Urothelium cell line (cell line): ENCODE data around the gene RPGRIP1.
A peak's percentile ranks its signal among the peaks of the same experiment; 100 is the strongest.
"Not testable (repeated sequence)": the region's sequence is repeated elsewhere in the genome, so short reads cannot be mapped to it uniquely, and the experiment has no call there.

Experiments used
- DNase-seq: peaks from one replicate; pipeline ENCODE4 v3.0.0; 2011; ENCODE audit warnings: low spot score, mixed read lengths
- FAIRE-seq: peaks from 2 replicates; lab custom pipeline; 2011; peaks lifted over from hg19 to GRCh38; lab: Jason Lieb, UNC

The RPGRIP1 gene

DNA sequence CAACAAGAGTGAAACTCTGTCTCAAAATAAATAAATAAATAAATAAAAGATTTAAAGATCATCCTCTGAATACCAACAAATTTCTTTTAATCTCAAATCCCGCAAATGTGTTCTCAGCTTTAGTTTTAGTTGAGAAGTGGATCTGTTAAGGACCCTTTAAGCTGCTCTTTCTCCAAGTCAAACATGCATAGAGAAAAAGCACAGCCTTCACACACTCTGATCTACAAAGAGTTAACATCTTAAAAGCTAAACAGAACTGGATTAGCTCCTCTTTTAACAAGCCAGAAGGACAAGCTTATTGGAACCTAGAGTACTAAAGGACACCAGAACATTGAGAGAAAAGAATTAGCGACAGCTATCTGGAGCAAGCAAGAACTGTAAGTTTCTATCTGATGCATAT lies at the start of gene RPGRIP1:
TSS of gene RPGRIP1 (plus strand) at position 301 of the 400 bp plus-strand sequence. CDS start 7,894 bp downstream, outside the sequence.
- FAIRE-seq (no peak), DNase-seq (no peak)

DNA sequence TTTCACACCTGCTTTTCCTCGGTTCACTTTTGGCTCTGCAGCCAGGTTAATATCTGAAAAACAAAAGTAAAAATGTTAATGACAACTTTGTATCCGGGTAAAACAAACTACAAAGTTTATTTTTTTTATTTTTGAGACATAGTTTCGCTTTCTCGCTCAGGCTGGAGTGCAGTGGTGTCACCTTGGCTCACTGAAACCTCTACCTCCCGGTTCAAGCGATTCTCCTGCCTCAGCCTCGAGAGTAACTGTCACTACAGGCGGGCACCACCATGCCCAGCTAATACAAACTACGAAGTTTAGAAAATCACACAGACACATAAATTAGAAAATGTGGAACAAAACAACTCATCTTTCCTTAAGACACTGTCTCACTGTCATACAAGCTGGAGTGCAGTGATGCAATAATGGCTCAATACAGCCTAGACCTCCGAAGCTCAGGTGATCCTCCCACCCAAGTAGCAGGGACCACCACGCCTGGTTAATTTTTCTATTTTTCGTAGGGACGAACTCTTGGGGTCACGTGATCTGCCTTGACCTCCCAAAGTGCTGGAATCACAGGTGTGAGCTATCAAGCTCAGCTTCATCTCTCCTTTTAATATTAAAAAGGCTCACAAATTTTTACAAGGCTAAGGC lies 48.7 kb upstream of the RPGRIP1 start:
- no peak for DNase-seq
- no peak for FAIRE-seq

- DNase-seq (peak; percentile 3), FAIRE-seq (no peak)
Observed at GRCh38 chr14:21233457-21234076, 46.3 kb upstream of the RPGRIP1 start.

DNA sequence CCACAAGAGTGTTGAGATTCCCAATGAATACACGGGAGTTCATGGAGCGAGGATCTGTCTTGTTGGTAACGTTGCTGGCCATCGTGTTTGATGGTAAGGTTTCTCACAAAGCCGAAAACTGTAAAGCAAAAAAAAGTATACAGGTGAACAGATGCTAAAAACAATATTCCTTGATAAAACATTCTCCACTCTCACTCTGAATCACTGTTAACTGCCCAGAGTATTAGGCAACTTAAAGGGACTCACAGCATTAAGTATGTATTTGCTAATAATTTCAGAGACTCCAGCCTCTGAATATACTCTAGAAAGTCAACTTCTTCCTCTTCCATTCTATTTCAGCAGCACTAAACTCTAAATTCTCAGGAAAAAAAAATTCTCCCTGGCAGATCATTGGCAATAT lies 45.8 kb upstream of the RPGRIP1 start:
- FAIRE-seq (no peak), DNase-seq (no peak)

GRCh38 chr14:21236948-21237797 lies 42.7 kb upstream of the RPGRIP1 start:
- DNase-seq: no peak
- FAIRE-seq: no peak

GRCh38 chr14:21238823-21239518 lies 40.9 kb upstream of the RPGRIP1 start:
- DNase-seq (no peak), FAIRE-seq (no peak)

- DNase-seq (no peak), FAIRE-seq (no peak)
Observed at GRCh38 chr14:21240417-21240816, 39.5 kb upstream of the RPGRIP1 start.

- DNase-seq (no peak), FAIRE-seq (no peak)
Observed at GRCh38 chr14:21241218-21241819, 38.6 kb upstream of the RPGRIP1 start.

- FAIRE-seq (no peak), DNase-seq (no peak)
Observed at GRCh38 chr14:21244544-21244943, 35.3 kb upstream of the RPGRIP1 start.

- FAIRE-seq (no peak), DNase-seq (no peak)
Observed at GRCh38 chr14:21245813-21246212, 34.1 kb upstream of the RPGRIP1 start.

DNA sequence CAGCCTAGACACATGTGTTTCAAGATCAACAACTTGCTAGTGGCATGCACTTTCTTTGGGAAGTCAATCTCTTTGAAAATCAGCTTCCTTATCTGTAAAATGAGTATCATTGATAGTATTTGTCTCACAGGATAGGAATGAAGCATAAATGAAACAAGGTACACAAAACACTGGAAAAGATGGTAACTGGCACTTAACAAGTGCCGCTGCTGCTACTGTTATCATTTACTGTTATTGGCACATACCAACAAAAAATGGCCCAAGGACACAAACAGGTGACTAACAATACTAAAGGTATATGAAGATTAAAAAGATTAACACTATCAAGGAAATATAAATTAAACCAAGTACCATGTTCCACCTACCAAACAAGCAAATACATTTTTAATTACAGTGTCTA lies 31.5 kb upstream of the RPGRIP1 start:
- FAIRE-seq: no peak
- DNase-seq: no peak

DNA sequence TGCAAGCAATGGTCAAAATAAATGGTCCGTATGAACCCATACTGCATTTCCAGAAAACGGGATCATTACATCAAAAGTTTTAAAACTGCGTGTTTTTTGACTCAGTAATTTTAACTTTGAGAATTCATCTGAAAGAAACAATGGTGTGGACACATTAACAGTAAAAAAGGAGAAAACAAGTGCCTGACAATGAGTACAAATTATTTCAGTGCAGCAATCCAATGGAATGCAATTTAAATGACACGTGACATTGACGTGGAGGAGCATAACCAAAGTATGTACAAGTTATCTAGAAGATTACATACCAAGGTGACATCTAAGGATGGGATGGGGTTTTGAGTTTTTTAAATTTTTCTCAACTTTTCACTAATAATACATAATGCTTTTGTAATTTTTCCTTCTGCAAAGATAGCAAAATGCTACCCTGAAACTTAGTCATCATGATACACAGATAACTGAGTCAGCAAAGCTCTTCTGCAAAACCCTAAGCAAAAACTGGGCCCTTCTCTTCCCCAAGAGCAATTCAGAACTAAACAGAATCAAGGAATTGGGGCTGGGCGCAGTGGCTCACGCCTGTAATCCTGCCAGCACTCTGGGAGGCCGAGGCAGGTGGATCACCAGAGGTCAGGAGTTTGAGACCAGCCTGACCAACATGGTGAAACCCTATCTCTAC lies 31.0 kb upstream of the RPGRIP1 start:
- DNase-seq: no peak
- no peak for FAIRE-seq

- no peak for DNase-seq
- FAIRE-seq: no peak
Observed at GRCh38 chr14:21251215-21251614, 28.7 kb upstream of the RPGRIP1 start.

GRCh38 chr14:21252149-21252548 lies 27.7 kb upstream of the RPGRIP1 start:
- FAIRE-seq (no peak), DNase-seq (no peak)

- FAIRE-seq: no peak
Observed at GRCh38 chr14:21255385-21256101, 24.3 kb upstream of the RPGRIP1 start.

DNA sequence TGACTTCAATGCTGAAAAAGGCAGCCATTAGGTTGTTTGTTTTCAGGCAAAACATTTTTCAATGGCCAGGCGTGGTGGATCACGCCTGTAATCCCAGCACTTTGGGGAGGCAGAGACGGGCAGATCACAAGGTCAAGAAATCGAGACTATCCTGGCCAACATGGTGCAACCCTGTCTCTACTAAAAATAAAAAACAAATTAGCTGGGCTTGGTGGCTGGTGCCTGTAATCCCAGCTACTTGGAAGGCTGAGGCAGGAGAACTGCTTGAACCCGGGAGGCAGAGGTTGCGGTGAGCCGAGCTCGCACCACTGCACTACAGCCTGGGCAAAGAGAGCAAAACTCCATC lies 23.8 kb upstream of the RPGRIP1 start:
- not testable (repeated sequence) for DNase-seq, FAIRE-seq

More at GRCh38 chr14:21255385-21256101, 24.3 kb upstream of the RPGRIP1 start:
- no peak for DNase-seq

DNA sequence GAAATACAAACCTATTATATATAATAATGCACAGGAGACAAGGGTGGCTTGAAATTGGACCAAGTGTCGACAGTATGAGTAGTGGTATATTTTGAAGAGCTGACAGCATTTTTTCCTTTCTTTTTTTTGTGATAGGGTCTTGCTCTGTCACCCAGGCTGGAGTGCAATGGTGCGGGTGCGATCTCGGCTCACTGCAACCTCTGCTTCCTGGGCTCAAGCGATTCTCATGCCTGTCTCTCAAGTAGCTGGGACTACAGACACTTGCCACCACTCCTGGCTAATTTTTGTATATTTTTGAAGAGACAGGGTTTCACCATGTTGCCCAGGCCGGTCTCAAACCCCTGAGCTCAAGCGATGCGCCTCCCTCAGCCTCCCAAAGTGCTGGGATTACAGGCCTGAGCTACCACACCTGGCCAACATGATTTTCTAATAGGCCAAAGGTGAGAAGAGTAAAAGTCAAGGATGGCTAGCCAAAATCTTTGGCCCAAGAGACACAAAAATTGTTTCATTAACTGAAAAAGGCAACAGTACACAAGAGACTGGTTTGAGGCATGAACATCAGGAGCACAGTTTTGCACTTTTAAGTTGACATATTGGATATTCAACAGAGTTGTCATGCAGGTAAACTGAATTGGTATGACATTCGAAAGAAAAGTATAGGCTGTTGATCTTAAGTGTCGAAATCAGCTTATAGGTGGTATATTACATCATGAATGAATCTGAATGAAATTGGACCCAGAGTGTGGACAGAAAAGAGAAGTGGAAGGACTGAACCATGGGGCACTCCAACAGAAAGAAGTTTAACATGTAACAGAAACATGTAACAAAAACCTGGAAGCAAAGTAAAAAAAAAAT lies 23.1 kb upstream of the RPGRIP1 start:
- FAIRE-seq (no peak), DNase-seq (no peak)

DNA sequence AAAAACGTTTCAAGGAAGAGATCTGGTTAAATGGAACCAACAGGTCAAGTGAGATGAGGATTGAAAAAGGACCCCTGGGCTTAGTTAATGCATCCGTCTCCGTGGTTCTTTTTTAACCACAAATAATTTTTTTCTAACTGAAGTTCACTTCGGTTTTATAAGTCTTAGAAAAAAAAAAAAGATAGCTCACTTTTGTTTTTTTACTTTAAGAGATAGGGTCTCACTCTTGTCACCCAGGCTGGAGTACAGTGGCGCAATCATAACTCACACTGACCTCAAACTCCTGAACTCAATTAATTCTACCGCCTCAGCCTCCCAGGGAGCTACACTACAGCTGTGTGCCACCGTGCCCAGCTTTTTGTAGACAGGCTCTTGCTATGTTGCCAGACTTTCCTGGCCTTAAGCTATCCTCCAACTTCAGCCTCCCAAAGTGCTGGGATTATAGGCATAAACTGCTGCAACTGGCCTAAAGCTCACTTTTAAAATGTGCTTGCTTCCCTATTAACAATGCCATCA lies 22.4 kb upstream of the RPGRIP1 start:
- DNase-seq (no peak), FAIRE-seq (no peak)
